ENCODE results near the gene EIF2B2.

Gene EIF2B2

DNA sequence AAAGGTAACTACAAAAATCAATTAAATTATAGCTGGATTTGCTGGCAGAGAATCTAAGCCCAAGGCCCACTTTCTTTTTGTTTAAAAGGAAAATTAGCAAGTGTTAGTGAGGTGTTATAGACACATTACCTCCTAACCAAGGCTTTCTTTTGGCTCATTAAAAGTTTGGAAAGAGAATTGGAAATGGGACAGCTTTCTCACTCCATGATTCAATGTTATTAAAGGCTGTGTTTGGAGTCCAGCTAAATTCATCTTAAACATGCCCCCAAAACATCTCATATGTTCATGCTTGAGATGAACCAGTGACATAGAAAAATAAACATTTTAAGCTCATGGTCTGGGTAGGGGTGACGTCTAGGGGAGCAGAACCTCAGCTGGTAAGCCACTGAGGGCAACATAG lies 33.9 kb upstream of the EIF2B2 start:
- CTCF ChIA-PET: interaction anchor here (0.7 to 1.9 kb wide), 4 partner anchors 9 to 23 kb away, joined by 3 to 15 read pairs (median 3); no protein-coding TSS in a partner anchor
- POLR2A ChIA-PET: interaction anchor here (0.5 kb wide), 1 partner anchor 75 kb away, joined by 3 read pairs; no protein-coding TSS in a partner anchor
- DNase-seq (ENCODE audit: extremely low spot score): no peak
- TF ChIP-seq, protein P1, sequence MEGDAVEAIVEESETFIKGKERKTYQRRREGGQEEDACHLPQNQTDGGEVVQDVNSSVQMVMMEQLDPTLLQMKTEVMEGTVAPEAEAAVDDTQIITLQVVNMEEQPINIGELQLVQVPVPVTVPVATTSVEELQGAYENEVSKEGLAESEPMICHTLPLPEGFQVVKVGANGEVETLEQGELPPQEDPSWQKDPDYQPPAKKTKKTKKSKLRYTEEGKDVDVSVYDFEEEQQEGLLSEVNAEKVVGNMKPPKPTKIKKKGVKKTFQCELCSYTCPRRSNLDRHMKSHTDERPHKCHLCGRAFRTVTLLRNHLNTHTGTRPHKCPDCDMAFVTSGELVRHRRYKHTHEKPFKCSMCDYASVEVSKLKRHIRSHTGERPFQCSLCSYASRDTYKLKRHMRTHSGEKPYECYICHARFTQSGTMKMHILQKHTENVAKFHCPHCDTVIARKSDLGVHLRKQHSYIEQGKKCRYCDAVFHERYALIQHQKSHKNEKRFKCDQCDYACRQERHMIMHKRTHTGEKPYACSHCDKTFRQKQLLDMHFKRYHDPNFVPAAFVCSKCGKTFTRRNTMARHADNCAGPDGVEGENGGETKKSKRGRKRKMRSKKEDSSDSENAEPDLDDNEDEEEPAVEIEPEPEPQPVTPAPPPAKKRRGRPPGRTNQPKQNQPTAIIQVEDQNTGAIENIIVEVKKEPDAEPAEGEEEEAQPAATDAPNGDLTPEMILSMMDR (IDR thresholded peaks at IDR 0.05; ENCODE audit: control extremely low read depth, extremely low read depth, low read depth, missing control alignments): no peak

DNA sequence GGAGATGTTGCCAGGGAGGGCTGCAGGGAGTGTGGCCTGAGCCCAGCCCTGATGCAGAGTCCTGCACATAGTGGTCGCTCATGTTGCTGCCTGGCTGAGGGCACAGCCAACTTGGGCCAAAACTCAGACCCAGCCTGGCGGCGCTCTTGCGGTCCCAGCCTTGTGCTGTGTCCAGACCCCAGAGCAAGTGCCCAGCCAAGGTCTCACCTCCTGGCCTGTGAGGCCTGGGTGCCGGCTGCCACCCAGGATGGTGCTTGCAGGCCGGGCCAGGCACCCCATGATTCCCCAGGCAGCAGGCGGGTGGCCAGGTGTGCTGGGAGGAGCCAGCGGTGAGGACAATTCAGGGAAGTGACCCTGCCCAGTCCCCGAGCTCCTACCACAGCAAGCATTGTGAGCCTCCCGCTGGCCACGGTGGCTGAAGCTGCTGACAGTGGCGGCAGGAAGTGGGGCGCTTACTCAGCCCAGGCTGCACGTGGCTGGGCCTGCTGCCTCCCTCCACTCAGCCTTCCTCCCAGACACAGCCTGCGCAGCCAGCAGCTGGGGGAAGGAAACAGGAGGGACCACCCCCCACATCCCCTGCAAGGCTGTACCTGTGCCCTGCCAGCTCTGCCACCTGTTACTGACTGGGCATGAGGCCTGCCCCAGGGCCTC lies 29.6 kb upstream of the EIF2B2 start:
- ChIA-PET CTCF (interaction anchor here (1.2 to 1.7 kb wide), 2 partner anchors 23 to 27 kb away, joined by 4 read pairs; no protein-coding TSS in a partner anchor), POLR2A (no interaction called here)
- DNase-seq (ENCODE audit: extremely low spot score): no peak
- TF ChIP-seq, protein P1 (IDR thresholded peaks at IDR 0.05; ENCODE audit: control extremely low read depth, extremely low read depth, low read depth, missing control alignments): no peak

DNA sequence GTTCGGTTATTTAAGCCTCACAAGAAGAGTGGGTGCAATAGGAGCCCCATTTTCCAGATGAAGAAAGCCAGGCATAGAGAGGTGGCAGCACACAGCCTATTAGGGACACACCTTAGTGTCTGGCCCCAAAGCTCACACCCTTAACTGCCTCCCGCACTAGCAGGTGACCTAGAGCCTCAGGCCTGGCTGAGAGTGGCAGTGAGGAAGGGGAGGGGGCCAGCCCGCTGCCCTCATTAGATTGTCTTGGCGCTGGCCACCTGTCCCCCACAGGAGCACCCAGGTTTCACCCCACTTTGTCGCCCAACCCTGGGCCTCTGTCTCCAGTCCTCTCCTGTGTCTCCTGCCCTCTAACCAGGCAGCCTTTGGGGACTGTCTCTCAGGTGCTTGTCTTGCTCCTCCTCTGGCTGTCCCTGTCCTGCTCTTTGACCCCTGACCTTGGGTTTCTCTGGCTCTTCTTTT lies 28.8 kb upstream of the EIF2B2 start:
- TF ChIP-seq, protein P1 (IDR thresholded peaks at IDR 0.05; ENCODE audit: control extremely low read depth, extremely low read depth, low read depth, missing control alignments): no peak
- POLR2A ChIA-PET: no interaction called here
- no peak for DNase-seq (ENCODE audit: extremely low spot score)
- CTCF ChIA-PET: interaction anchor here (1.2 to 1.7 kb wide), 2 partner anchors 24 to 28 kb away, joined by 4 read pairs; no protein-coding TSS in a partner anchor

DNA sequence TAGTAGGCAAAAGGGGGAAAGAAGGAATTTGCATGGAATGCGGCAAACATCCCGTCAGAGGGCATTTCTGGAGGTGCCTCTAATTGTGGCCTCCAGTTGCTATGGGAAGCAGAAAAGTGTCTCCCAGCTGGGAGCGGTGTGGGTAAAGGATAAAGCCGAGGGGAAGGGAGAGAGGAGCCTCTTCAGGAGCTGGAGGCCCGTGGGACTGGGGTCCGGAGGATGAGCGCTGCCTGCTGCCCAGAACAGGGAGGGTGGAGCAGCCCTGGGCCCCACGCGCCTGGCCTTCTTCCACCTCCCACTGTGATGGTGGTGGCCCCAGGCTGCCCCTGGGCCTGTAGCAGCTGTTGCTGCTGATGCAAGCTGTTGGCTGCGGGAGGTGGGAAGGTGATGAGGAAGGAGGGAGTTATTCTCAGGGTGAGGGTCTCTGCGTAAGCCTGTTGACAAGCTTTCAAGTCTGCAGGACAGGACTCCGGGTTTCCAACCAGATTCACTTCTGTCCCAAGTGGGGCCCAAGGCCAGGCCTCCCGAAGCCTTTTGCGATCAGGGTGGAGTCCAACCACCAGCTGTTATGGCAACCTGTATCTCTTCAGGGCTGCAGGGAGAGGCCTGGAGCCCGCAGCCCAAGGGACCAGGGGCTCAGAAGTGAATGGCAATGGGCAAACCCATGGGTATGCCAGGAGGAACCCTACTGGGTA lies 28.2 kb upstream of the EIF2B2 start:
- CTCF ChIA-PET: interaction anchor here (0.8 to 1.8 kb wide), 5 partner anchors 9 to 114 kb away, joined by 3 to 7 read pairs (median 4); no protein-coding TSS in a partner anchor
- no peak for DNase-seq (ENCODE audit: extremely low spot score)
- TF ChIP-seq, protein P1 (IDR thresholded peaks at IDR 0.05; ENCODE audit: control extremely low read depth, extremely low read depth, low read depth, missing control alignments): no peak
- POLR2A ChIA-PET: no interaction called here

DNA sequence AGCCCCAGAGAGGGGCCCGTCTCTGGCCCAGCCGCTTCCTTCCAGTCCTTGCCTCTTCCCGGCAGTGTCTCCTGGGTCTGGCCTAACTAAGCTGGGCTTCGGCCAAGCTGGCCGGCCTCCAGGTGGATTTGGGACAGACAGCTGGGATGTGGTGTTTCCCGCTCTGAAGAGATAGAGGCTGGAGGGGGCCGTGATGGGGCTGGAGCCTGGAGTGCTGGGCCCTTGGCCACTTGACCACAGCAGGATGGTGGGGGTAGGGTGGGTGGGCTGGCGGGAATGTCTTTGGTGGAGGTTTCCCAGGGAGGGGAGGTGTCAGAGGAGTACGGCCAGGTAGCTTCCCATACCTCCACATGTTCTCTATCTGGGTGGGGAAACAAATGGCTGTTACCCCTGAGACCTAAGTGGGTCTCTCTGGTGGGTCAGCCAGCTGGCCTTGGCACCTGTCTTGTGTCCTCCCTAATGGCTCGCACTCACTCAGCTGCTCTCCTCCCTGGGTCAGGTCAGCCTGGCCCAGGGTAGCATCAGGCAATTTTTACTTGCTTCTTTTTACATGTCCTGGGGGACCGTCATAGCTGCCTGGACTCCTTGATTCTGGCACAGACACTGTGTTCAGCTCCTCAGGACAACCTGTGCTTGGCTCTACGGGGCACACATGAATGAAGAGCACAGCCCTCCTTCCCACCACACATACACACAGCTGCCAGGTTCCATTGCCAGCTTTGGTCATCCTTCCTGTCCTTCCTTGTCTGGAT lies 27.5 kb upstream of the EIF2B2 start:
- ChIA-PET POLR2A (no interaction called here), CTCF (interaction anchor here (0.8 to 1.8 kb wide), 8 partner anchors 9 to 113 kb away, joined by 3 to 7 read pairs (median 4); no protein-coding TSS in a partner anchor)
- TF ChIP-seq, protein P1 (IDR thresholded peaks at IDR 0.05; ENCODE audit: control extremely low read depth, extremely low read depth, low read depth, missing control alignments): no peak
- no peak for DNase-seq (ENCODE audit: extremely low spot score)
